ENCODE data around the gene RECK. TPM values are rescaled to one million over a fixed set of nuclear protein-coding genes. Genes with fewer than 3 reads are reported as not detected.

The RECK gene
- total RNA-seq, 1 experiment from 2014 or later = 13.2 TPM

DNA sequence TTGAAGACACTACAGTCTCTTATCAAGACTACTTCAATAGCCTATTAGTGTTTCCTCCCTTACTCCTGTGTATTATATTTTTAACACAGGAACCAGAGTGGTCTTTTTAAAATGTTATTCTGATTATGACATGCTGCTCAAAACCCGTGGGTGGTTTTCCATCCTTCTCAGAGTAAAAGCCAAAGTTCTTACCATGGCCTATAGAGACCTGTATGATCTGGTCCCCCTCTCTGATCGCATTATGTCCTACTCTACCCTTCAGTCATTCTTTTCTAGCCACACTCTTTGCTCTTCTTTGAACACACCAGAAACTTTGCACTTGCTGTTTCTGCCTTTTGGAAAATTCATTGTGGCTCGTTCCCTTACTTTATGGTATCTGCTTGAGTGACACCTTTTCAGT lies 13.8 kb downstream of the RECK start:
- CTCF ChIA-PET = interaction anchor here (1.9 kb wide), 1 partner anchor 27 kb away, joined by 5 read pairs; no protein-coding TSS in a partner anchor
- TF ChIP-seq SIN3A (IDR thresholded peaks at IDR 0.05; ENCODE audit: borderline replicate concordance, insufficient read depth, low read depth, low read length) (no peak), CTCF (IDR thresholded peaks at IDR 0.05) (no peak), POLR2AphosphoS5 (IDR thresholded peaks at IDR 0.05; ENCODE audit: low read depth, low read length) (no peak), TCF7L2 (IDR thresholded peaks at IDR 0.05; ENCODE audit: low read depth, low read length) (no peak), REST (IDR thresholded peaks at IDR 0.05; ENCODE audit: insufficient read depth in 1 of 2, low read depth in 2 of 2, low read length in 1 of 2) (no peak)
- Histone ChIP-seq H3K9me3 (ENCODE audit: control insufficient read depth, insufficient read depth, low read depth, low read length) (no peaks in the 10 kb centered on the region), H3K27me3 (ENCODE audit: control insufficient read depth, insufficient read depth, low read length) (no peaks in the 10 kb centered on the region), H3K36me3 (ENCODE audit: control insufficient read depth, insufficient read depth, low read length) (no peaks in the 10 kb centered on the region), H3K27ac (ENCODE audit: low read length) (no peak overlapping the region), H3K4me1 (ENCODE audit: control insufficient read depth, insufficient read depth, low read length) (no peaks in the 10 kb centered on the region), H3K4me3 (ENCODE audit: low read depth in 2 of 2, low read length in 2 of 2) (no peak overlapping the region)
- ATAC-seq = no peak
- in situ Hi-C loops (cut with HindIII; ENCODE audit: low pct_unique_long_range_greater_than_20kb, low sequenced_read_pairs) (loop anchor here (10.0 kb wide), 1 partner anchor 66 kb away; no protein-coding TSS in a partner anchor), intact Hi-C loops (cut with micrococcal nuclease; ENCODE audit: unreplicated experiment) (no loop called here)
- BruUV-seq (replicated peaks) = no TSS peak
- POLR2A ChIA-PET = no interaction called here
- no peak for DNase-seq (ENCODE audit: low read depth, low spot score)

GRCh38 chr9:36051317-36051716 lies 14.6 kb downstream of the RECK start:
- intact Hi-C loops (cut with micrococcal nuclease; ENCODE audit: unreplicated experiment) = no loop called here
- Histone ChIP-seq H3K4me3 (ENCODE audit: low read depth in 2 of 2, low read length in 2 of 2) (no peak overlapping the region), H3K9me3 (ENCODE audit: control insufficient read depth, insufficient read depth, low read depth, low read length) (no peaks in the 10 kb centered on the region), H3K27me3 (ENCODE audit: control insufficient read depth, insufficient read depth, low read length) (no peaks in the 10 kb centered on the region), H3K27ac (ENCODE audit: low read length) (no peak overlapping the region), H3K4me1 (ENCODE audit: control insufficient read depth, insufficient read depth, low read length) (no peaks in the 10 kb centered on the region), H3K36me3 (ENCODE audit: control insufficient read depth, insufficient read depth, low read length) (no peaks in the 10 kb centered on the region)
- ATAC-seq (no peak), DNase-seq (ENCODE audit: low read depth, low spot score) (no peak)
- no TSS peak for BruUV-seq (replicated peaks)
- TF ChIP-seq SIN3A (IDR thresholded peaks at IDR 0.05; ENCODE audit: borderline replicate concordance, insufficient read depth, low read depth, low read length) (no peak), CTCF (IDR thresholded peaks at IDR 0.05) (no peak), REST (IDR thresholded peaks at IDR 0.05; ENCODE audit: insufficient read depth in 1 of 2, low read depth in 2 of 2, low read length in 1 of 2) (no peak), POLR2AphosphoS5 (IDR thresholded peaks at IDR 0.05; ENCODE audit: low read depth, low read length) (no peak), TCF7L2 (IDR thresholded peaks at IDR 0.05; ENCODE audit: low read depth, low read length) (no peak)
- CTCF ChIA-PET = interaction anchor here (1.9 kb wide), 1 partner anchor 28 kb away, joined by 5 read pairs; no protein-coding TSS in a partner anchor
- POLR2A ChIA-PET = no interaction called here
- in situ Hi-C loops (cut with HindIII; ENCODE audit: low pct_unique_long_range_greater_than_20kb, low sequenced_read_pairs) = loop anchor here (10.0 kb wide), 1 partner anchor 67 kb away; no protein-coding TSS in a partner anchor
